Measurements from ENCODE around the gene VLDLR. TPM values are rescaled to one million over a fixed set of nuclear protein-coding genes. Genes with fewer than 3 reads are reported as not detected.

VLDLR gene
- total and polyA plus RNA-seq, 2 of the 8 experiments (the other 6 are each of a cell fraction or from before 2014, with no cell fraction given) = 24.2 to 49.1 TPM

- Histone ChIP-seq H3K23me2 (ENCODE audit: low read depth, low read length) (no peaks in the 10 kb centered on the region; the same call in 1 of the 2 replicates), H3K36me3 (ENCODE audit: control insufficient read depth in 2 of 4, insufficient read depth in 4 of 4, low read length in 3 of 4) (no peaks in the 10 kb centered on the region; a peak in 1 of 8 replicates), H3K9ac (replicated peaks in 1 of 4; ENCODE audit: extremely low read depth in 1 of 4, low read depth in 3 of 4, low read length in 3 of 4) (no peak overlapping the region), H2AK5ac (ENCODE audit: low read depth, low read length) (no peak overlapping the region), H2BK15ac (ENCODE audit: low read length) (no peak overlapping the region), H3K56ac (replicated peaks; ENCODE audit: insufficient read length, low read depth, low read length) (no peak overlapping the region), H4K5ac (ENCODE audit: insufficient read length, low read depth, low read length) (no peak overlapping the region), H4K91ac (replicated peaks; ENCODE audit: insufficient read length, low read length) (no peak overlapping the region), H3K79me1 (ENCODE audit: low read depth, low read length) (no peaks in the 10 kb centered on the region; the same call in 1 of the 2 replicates), H3K4ac (replicated peaks; ENCODE audit: insufficient read length, low read depth, low read length) (no peak overlapping the region), H3K18ac (ENCODE audit: extremely low read depth, low read length) (no peak overlapping the region), H4K8ac (ENCODE audit: extremely low read depth, insufficient read depth, low read length) (no peak overlapping the region), H3K14ac (ENCODE audit: insufficient read length) (no peak overlapping the region), H4K20me1 (replicated peaks in 1 of 2; ENCODE audit: control insufficient read depth in 1 of 2, insufficient read depth in 2 of 2, low read length in 2 of 2) (no peaks in the 10 kb centered on the region), H2BK5ac (ENCODE audit: low read depth, low read length) (no peak overlapping the region), H3K4me1 (replicated peaks in 1 of 4; ENCODE audit: control insufficient read depth in 3 of 4, insufficient read depth in 4 of 4, low read length in 3 of 4) (peaks cover 9 to 25% (median 16%) of the 10 kb centered on the region in 4 experiments; a peak in 6 of 7 replicates), H3K23ac (ENCODE audit: insufficient read length) (no peak overlapping the region), H2BK120ac (replicated peaks; ENCODE audit: low read depth, low read length) (no peak overlapping the region), H3K9me3 (ENCODE audit: insufficient read depth in 2 of 2, low read depth in 1 of 2, low read length in 1 of 2) (no peaks in the 10 kb centered on the region), H3K27me3 (replicated peaks in 1 of 4; ENCODE audit: control insufficient read depth in 3 of 4, extremely low read depth in 1 of 4, insufficient read depth in 3 of 4, low read length in 3 of 4) (no peaks in the 10 kb centered on the region; a peak in 1 of 7 replicates), H3K79me2 (ENCODE audit: control insufficient read depth in 1 of 2, insufficient read depth in 2 of 2, low read length in 2 of 2) (peaks cover 0 to 27% of the 10 kb centered on the region in 2 experiments; a peak in 3 of 4 replicates), H2BK20ac (ENCODE audit: low read length) (no peak overlapping the region), H3K4me2 (ENCODE audit: insufficient read depth in 1 of 2, low read depth in 2 of 2, low read length in 2 of 2) (no peak overlapping the region), H3K27ac (ENCODE audit: low read depth, low read length) (no peak overlapping the region), H2BK12ac (ENCODE audit: low read depth, low read length) (no peak overlapping the region), H2AFZ (ENCODE audit: low read length) (no peak overlapping the region), H3K4me3 (ENCODE audit: extremely low read depth in 1 of 4, insufficient read depth in 2 of 4, low read depth in 3 of 4, low read length in 4 of 4) (no peak overlapping the region)
- FAIRE-seq (no peak), DNase-seq (ENCODE audit: low read depth in 1 of 2, low spot score in 2 of 2) (no peak)
- ChIA-PET CTCF (ENCODE audit: partially characterized antibody) (interaction anchor here (0.9 to 1.6 kb wide), 3 partner anchors 10 to 51 kb away, joined by 3 to 4 read pairs (median 3); no protein-coding TSS in a partner anchor), POLR2A (ENCODE audit: partially characterized antibody) (interaction anchor here (0.5 kb wide), 1 partner anchor 525 kb away, joined by 4 read pairs; no protein-coding TSS in a partner anchor)
- 84% methylated on average over 2 of the region's 2 CpGs; no CpG with 5 or more reads in 1 of the 2 experiments for WGBS, 2 experiments (ENCODE audit: extremely low coverage in 1 of 2, insufficient coverage in 1 of 2, insufficient read length in 1 of 2, insufficient replicate concordance in 2 of 2, low coverage in 1 of 2, low lambda C conversion rate in 2 of 2, missing lambda C conversion rate in 1 of 2)
- TF ChIP-seq KDM1A (IDR thresholded peaks at IDR 0.05; ENCODE audit: borderline replicate concordance, low read length) = no peak
- TF ChIP-seq SP1 (IDR thresholded peaks at IDR 0.05; ENCODE audit: low read depth, low read length) = no peak
- TF ChIP-seq PHF8 (conservative IDR thresholded peaks at IDR 0.05; ENCODE audit: low read depth, low read length) = no peak
- TF ChIP-seq ZNF274 (IDR thresholded peaks at IDR 0.05; ENCODE audit: borderline replicate concordance, extremely low read depth, low read length) = no peak
- TF ChIP-seq TAF7 (optimal IDR thresholded peaks at IDR 0.05; ENCODE audit: borderline replicate concordance, low read depth, low read length) = no peak
- TF ChIP-seq NRF1 (IDR thresholded peaks at IDR 0.05; ENCODE audit: low read depth, low read length) = no peak
- TF ChIP-seq TAF1 (IDR thresholded peaks at IDR 0.05; ENCODE audit: low read depth, low read length) = no peak
- TF ChIP-seq SRF (IDR thresholded peaks at IDR 0.05; ENCODE audit: low read depth, low read length) = no peak
- no peak for TF ChIP-seq CBX5 (IDR thresholded peaks at IDR 0.05; ENCODE audit: low read depth, low read length)
- TF ChIP-seq EP300 (IDR thresholded peaks at IDR 0.05; ENCODE audit: borderline replicate concordance in 1 of 2, low read depth in 2 of 2, low read length in 2 of 2) = no peak
- no peak for TF ChIP-seq TEAD4 (IDR thresholded peaks at IDR 0.05; ENCODE audit: low read depth, low read length)
- TF ChIP-seq, protein P1, sequence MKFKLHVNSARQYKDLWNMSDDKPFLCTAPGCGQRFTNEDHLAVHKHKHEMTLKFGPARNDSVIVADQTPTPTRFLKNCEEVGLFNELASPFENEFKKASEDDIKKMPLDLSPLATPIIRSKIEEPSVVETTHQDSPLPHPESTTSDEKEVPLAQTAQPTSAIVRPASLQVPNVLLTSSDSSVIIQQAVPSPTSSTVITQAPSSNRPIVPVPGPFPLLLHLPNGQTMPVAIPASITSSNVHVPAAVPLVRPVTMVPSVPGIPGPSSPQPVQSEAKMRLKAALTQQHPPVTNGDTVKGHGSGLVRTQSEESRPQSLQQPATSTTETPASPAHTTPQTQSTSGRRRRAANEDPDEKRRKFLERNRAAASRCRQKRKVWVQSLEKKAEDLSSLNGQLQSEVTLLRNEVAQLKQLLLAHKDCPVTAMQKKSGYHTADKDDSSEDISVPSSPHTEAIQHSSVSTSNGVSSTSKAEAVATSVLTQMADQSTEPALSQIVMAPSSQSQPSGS (IDR thresholded peaks at IDR 0.05; ENCODE audit: low read length) = no peak
- TF ChIP-seq BACH1 (IDR thresholded peaks at IDR 0.05; ENCODE audit: low read length) = no peak
Observed at GRCh38 chr9:2611961-2612360, 9.6 kb upstream of the VLDLR start.
